Fibroblast of lung (primary cell): ENCODE data around the gene FIZ1. TPM values are rescaled to one million over a fixed set of nuclear protein-coding genes. Genes with fewer than 3 reads are reported as not detected.
A peak's percentile ranks its signal among the peaks of the same experiment; 100 is the strongest.
"Not testable (repeated sequence)": the region's sequence is repeated elsewhere in the genome, so short reads cannot be mapped to it uniquely, and the experiment has no call there.

Source experiments
- DNase-seq, 2 donors: peaks; one replicate each; pipeline versions ENCODE4 v3.0.0 to v3.0.0-alpha.2; 2010; ENCODE audit warnings: low read depth in 2 of 2
- H2AFZ ChIP-seq: 2 replicates; pipeline ENCODE4 v1.5.1; 2012; ENCODE audit warnings: low read length, control low read depth, inconsistent platforms
- H3K27ac ChIP-seq: 2 replicates; pipeline ENCODE4 v1.5.1; 2011; ENCODE audit warnings: low read length, control low read depth; ENCODE audit not compliant: insufficient read depth
- H3K27me3 ChIP-seq: 2 replicates; pipeline ENCODE4 v1.5.1; 2011; ENCODE audit warnings: mild to moderate bottlenecking, low read length; ENCODE audit not compliant: control insufficient read depth, insufficient read depth
- H3K36me3 ChIP-seq: 2 replicates; pipeline ENCODE4 v1.5.1; 2011; ENCODE audit warnings: low read length; ENCODE audit not compliant: control insufficient read depth, insufficient read depth
- H3K4me1 ChIP-seq: 2 replicates; pipeline ENCODE4 v1.5.1; 2011; ENCODE audit warnings: low read length; ENCODE audit not compliant: control insufficient read depth, insufficient read depth; ENCODE audit errors: extremely low read depth
- H3K4me2 ChIP-seq: 2 replicates; pipeline ENCODE4 v1.5.1; 2011; ENCODE audit warnings: low read length, control low read depth; ENCODE audit not compliant: insufficient read depth; ENCODE audit errors: extremely low read depth
- H3K4me3 ChIP-seq, 4 experiments: fragments of 200-600 bp in 1 of 4; sonication (generic) in 1 of 4; replicated peaks in 1 of 4; 2 replicates each; pipeline ENCODE4 v1.5.1; 2011 to 2016; ENCODE audit warnings: low read length in 4 of 4, low read depth in 3 of 4, mild to moderate bottlenecking in 3 of 4, control low read depth in 2 of 4, inconsistent platforms in 1 of 4, mixed read lengths in 1 of 4; ENCODE audit not compliant: insufficient read depth in 1 of 4; ENCODE audit errors: control extremely low read depth in 1 of 4
- H3K79me2 ChIP-seq: 2 replicates; pipeline ENCODE4 v1.5.1; 2012; ENCODE audit warnings: mild to moderate bottlenecking, low read length, inconsistent platforms; ENCODE audit not compliant: control insufficient read depth, insufficient read depth
- H3K9ac ChIP-seq: 2 replicates; pipeline ENCODE4 v1.5.1; 2011; ENCODE audit warnings: mild to moderate bottlenecking, low read length, control low read depth; ENCODE audit not compliant: insufficient read depth
- H3K9me3 ChIP-seq: 2 replicates; pipeline ENCODE4 v1.5.1; 2012; ENCODE audit warnings: low read depth, low read length; ENCODE audit not compliant: control insufficient read depth, insufficient read depth
- H4K20me1 ChIP-seq: 2 replicates; pipeline ENCODE4 v1.5.1; 2011; ENCODE audit warnings: low read length; ENCODE audit not compliant: control insufficient read depth, insufficient read depth; ENCODE audit errors: extremely low read depth
- EZH2 ChIP-seq: IDR thresholded peaks from 2 replicates; pipeline ENCODE4 v1.5.1; 2012; ENCODE audit warnings: low read length, control low read depth, mild to moderate bottlenecking; ENCODE audit errors: missing control alignments
- polyA plus RNA-seq, 2 donors: library from polyadenylated mRNA; depleted of rRNA in 1 of 2; stranded (reverse) in 1 of 2; unstranded in 1 of 2; fragments of >200 nt; gene quantifications; 2 replicates each; pipeline ENCODE4 v1.2.1, GENCODE V29; 2011 to 2012; ENCODE audit warnings: missing spikeins in 1 of 2
- total RNA-seq: library from RNA; depleted of rRNA; stranded (reverse); fragments of >200 nt; gene quantifications from 2 replicates; pipeline ENCODE4 v1.2.1, GENCODE V29; 2014
- TF ChIP-seq, protein P1 (sequence below), 2 donors: IDR thresholded peaks in 1 of 2; conservative IDR thresholded peaks in 1 of 2; 1 replicate in 1 of 2; 2 replicates in 1 of 2; pipeline ENCODE4 v1.5.1; 2011 to 2012; ENCODE audit warnings: low read length in 2 of 2, control low read depth in 1 of 2, inconsistent platforms in 1 of 2, low read depth in 1 of 2, mild to moderate bottlenecking in 1 of 2

FIZ1 gene
- total and polyA plus RNA-seq, 2 donors (not counting 1 experiment from before 2014, with no cell fraction given), result 1.8 to 2.3 TPM

DNA sequence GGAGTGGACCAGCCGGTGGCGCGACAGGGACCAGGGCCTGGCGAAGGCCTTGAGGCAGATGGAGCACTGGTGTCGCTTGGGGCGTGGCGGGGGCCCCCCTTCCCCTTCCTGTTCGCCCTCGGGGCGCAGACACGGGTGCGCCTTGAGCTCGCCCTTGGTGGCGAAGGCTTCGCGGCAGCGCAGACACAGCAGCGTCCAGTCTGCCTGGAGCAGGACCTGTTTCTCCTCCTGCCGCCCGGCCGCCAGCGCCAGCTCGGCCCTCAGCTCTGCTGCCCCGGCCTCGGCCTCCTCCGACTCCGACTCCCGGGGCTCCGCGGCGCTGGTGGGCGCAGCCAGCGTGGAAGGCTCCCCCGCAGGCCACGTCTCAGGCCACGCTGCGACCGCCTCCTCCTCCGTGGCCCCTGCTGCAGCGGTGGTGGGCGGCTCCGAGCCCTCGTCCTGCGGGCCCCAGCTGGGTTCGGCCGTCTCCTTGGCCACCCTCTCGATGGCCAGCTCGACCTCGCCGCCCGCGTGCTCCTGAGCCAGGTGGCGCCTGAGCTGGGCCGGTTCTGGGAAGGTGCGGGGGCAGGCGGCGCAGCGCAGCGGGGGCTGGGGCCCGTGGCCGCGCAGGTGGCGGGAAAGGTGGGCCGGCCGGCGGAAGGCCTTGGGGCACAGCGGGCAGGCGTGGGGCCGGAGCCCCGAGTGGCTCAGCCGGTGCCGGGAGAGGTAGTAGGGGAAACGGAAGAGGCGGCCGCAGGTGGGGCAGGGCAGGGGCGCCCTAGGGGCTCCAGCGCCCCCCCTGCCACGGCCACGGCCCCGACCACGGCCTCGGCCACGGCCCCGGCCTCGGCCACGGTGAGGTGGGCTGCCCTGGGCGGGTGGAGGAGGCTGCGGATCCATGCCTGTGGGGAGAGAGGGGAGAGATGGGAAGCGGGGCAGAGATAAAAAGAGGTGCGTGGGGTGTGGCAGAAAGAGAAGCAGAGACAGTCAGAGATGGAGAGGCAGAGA, 20.3 kb downstream of the FIZ1 start:
- H3K27me3 ChIP-seq, result no peaks in the 10 kb centered on the region
- no peaks in the 10 kb centered on the region for H4K20me1 ChIP-seq
- peaks cover 3% of the 10 kb centered on the region for H3K4me1 ChIP-seq
- H2AFZ ChIP-seq, result no peak overlapping the region
- DNase-seq, result no peak
- no peak for TF ChIP-seq EZH2
- TF ChIP-seq, protein P1, sequence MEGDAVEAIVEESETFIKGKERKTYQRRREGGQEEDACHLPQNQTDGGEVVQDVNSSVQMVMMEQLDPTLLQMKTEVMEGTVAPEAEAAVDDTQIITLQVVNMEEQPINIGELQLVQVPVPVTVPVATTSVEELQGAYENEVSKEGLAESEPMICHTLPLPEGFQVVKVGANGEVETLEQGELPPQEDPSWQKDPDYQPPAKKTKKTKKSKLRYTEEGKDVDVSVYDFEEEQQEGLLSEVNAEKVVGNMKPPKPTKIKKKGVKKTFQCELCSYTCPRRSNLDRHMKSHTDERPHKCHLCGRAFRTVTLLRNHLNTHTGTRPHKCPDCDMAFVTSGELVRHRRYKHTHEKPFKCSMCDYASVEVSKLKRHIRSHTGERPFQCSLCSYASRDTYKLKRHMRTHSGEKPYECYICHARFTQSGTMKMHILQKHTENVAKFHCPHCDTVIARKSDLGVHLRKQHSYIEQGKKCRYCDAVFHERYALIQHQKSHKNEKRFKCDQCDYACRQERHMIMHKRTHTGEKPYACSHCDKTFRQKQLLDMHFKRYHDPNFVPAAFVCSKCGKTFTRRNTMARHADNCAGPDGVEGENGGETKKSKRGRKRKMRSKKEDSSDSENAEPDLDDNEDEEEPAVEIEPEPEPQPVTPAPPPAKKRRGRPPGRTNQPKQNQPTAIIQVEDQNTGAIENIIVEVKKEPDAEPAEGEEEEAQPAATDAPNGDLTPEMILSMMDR (conservative IDR thresholded peaks at IDR 0.05 in 1 of 2, IDR thresholded peaks at IDR 0.05 in 1 of 2; ENCODE audit: low read depth in 1 of 2, low read length in 2 of 2), result no peak
- H3K36me3 ChIP-seq, result peaks cover 4% of the 10 kb centered on the region
- peaks cover 11% of the 10 kb centered on the region for H3K79me2 ChIP-seq
- peak overlapping the region; percentile 94 for H3K4me2 ChIP-seq
- no peak overlapping the region for H3K27ac ChIP-seq
- no peaks in the 10 kb centered on the region for H3K9me3 ChIP-seq
- H3K9ac ChIP-seq, result no peak overlapping the region
- H3K4me3 ChIP-seq, result peak overlapping the region; percentile 77 to 89 (median 87)

DNA sequence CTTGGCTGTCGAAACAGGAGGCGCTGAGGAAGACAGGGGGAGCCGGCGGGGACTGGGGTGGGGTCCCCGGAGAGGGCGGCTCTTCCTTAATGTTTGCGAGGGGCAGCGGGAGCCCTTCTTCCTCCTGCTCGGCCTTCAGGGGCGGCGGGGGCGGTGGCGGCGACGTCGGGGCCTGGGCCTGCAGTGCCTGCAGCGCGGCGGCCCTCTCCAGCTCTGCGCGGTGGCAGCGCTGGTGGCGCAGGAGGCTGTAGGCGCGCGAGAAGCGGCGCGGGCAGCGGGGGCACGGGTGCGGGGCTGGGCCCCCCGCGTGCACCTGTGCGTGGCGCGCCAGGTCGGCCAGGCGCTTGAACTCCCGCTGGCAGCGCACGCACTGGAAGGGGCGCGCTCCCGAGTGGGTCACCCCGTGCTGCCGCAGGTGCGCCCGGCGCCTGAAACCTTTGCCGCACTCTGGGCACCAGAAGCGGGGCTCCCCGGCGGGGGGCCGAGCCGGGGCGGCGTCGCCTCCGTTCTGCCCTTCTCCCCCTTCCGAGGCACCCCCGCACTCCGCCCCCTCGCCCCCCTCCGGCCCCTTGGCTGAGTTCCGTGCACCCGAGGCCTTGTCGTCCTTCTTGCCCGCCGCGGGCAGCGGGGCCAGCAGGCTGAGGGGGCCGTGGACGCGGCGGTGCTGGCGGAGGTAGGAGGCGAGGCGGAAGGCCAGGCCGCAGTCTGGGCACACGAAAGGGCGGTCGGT, 21.1 kb downstream of the FIZ1 start:
- no peak overlapping the region for H3K27ac ChIP-seq
- no peak for DNase-seq
- peaks cover 4% of the 10 kb centered on the region for H3K36me3 ChIP-seq
- H3K4me2 ChIP-seq, result no peak overlapping the region
- no peaks in the 10 kb centered on the region for H3K27me3 ChIP-seq
- H4K20me1 ChIP-seq, result no peaks in the 10 kb centered on the region
- H3K9me3 ChIP-seq, result no peaks in the 10 kb centered on the region
- TF ChIP-seq EZH2, result no peak
- TF ChIP-seq, protein P1 (conservative IDR thresholded peaks at IDR 0.05 in 1 of 2, IDR thresholded peaks at IDR 0.05 in 1 of 2; ENCODE audit: low read depth in 1 of 2, low read length in 2 of 2), result no peak
- peaks cover 3% of the 10 kb centered on the region for H3K4me1 ChIP-seq
- no peak overlapping the region for H3K9ac ChIP-seq
- H2AFZ ChIP-seq, result no peak overlapping the region
- H3K79me2 ChIP-seq, result peaks cover 11% of the 10 kb centered on the region
- no peak overlapping the region for H3K4me3 ChIP-seq

DNA sequence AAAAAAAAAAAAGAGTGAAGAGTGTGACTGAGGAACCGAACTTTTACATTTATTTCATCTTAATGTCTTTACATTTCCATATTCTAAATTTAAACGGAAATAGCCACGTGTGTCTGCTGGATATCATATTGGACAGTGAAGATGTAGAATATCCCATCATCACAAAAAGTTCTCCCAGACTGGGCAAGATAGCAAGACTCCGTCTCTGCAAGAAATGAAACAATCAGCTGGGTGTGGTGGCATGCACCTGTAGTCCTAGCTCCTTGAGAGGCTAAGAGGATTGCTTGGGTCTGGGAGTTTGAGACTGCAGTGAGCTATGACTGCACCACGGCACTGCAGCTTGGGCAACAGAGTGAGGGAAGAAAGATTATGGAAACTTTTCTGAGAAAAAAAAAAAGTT, 22.6 kb downstream of the FIZ1 start:
- TF ChIP-seq, protein P1 (conservative IDR thresholded peaks at IDR 0.05 in 1 of 2, IDR thresholded peaks at IDR 0.05 in 1 of 2; ENCODE audit: low read depth in 1 of 2, low read length in 2 of 2), result no peak
- H4K20me1 ChIP-seq, result no peaks in the 10 kb centered on the region

DNA sequence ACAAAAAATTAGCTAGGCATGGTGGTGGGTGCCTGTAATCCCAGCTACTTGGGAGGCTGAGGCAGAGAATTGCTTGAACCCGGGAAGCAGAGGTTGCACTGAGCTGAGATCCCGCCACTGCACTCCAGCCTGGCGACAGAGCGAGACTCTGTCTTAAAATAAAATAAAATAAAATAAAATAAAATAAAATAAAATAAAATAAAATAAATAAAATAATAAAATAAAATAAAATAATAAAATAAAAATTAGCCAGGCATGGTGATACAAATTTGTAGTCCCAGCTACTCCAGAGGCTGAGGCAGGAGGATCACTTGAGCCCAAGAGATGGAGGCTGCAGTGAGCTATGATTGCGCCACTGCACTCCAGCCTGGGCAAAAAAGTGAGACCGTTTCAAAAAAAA, 25.4 kb downstream of the FIZ1 start:
- H3K4me3 ChIP-seq, H3K36me3 ChIP-seq, H3K9me3 ChIP-seq, H2AFZ ChIP-seq, H3K9ac ChIP-seq, H3K4me2 ChIP-seq, H3K27ac ChIP-seq, H4K20me1 ChIP-seq, H3K79me2 ChIP-seq, DNase-seq, H3K27me3 ChIP-seq, H3K4me1 ChIP-seq: not testable (repeated sequence)

More for the DNA sequence above, 22.6 kb downstream of the FIZ1 start:
- Histone ChIP-seq H3K36me3 (peaks cover 4% of the 10 kb centered on the region), H3K27ac (no peak overlapping the region), H3K4me1 (peaks cover 3% of the 10 kb centered on the region), H3K27me3 (no peaks in the 10 kb centered on the region), H3K9ac (no peak overlapping the region), H3K4me3 (no peak overlapping the region), H3K9me3 (no peaks in the 10 kb centered on the region), H2AFZ (no peak overlapping the region), H3K79me2 (peaks cover 11% of the 10 kb centered on the region), H3K4me2 (no peak overlapping the region)
- DNase-seq, result no peak
